ENCODE data around the gene SLC17A7. TPM values are rescaled to one million over a fixed set of nuclear protein-coding genes. Genes with fewer than 3 reads are reported as not detected.

Gene SLC17A7
- total and polyA plus RNA-seq, 9 of the 15 experiments (the other 6 are each of a cell fraction or from before 2014, with no cell fraction given) = 1.1 to 15.7 (median 2.4) TPM

DNA sequence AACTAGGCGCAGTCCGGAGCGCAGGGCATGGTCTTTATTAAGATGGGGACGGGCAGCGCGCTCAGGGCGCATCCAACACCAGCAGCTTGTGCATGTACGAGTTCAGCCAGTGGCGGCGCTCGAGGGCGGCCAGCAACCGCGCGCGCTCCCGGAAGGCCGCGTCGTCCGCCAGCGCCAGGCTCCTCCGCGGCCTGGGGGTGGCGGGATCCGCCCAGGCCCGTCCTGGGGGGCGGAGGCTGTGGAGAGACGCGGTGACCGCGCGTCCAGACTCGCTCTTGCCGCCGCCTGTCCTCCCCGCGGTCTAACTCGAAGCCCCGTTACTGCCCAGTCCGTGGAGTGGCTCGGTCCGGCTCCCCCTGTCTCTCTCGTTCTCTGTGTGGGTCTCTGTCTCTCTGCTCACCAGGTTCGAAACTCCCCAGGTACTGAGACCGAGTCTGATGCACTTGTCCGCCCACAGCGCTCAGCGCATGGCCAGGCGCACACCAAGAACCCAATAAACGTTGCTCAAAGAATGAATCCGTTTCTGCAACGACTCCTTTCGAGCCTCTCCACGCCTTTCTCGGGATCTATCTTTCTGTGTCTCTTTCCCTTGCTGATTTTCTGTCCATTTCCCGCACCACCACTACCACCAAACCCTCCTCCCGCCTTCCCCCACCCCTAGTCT, 18.8 kb downstream of the SLC17A7 start (continued):
- TF ChIP-seq SMARCA5 (IDR thresholded peaks at IDR 0.05) (peak; percentile 58; the same call in 1 of the 2 replicates), NR2C2 (CRISPR knock-in tag; IDR thresholded peaks at IDR 0.05) (peak; percentile 71; the same call in 1 of the 2 replicates), NR2C2 (tag; IDR thresholded peaks at IDR 0.05) (no peak), HOMEZ (CRISPR knock-in tag; IDR thresholded peaks at IDR 0.05) (no peak), GABPB1 (CRISPR knock-in tag; IDR thresholded peaks at IDR 0.05) (peak; percentile 63), MAZ (CRISPR knock-in tag; conservative IDR thresholded peaks at IDR 0.05 in 1 of 2, IDR thresholded peaks at IDR 0.05 in 1 of 2) (peak; percentile 40 to 64; a peak in 3 of 4 replicates), HDAC6 (IDR thresholded peaks at IDR 0.05; ENCODE audit: low read depth, low read length) (peak; percentile 67; the same call in 1 of the 2 replicates), MXD1 (CRISPR knock-in tag; IDR thresholded peaks at IDR 0.05; ENCODE audit: borderline replicate concordance, poor library complexity, severe bottlenecking) (no peak), NR0B1 (IDR thresholded peaks at IDR 0.05; ENCODE audit: partially characterized antibody) (no peak), PCBP1 (IDR thresholded peaks at IDR 0.05; ENCODE audit: low read depth, low read length, poor library complexity, severe bottlenecking) (peak; percentile 82), ZKSCAN1 (IDR thresholded peaks at IDR 0.05; ENCODE audit: low read depth, low read length) (0 out of 2 replicates have a peak, but pooled peaks have one; percentile 29)
- TF ChIP-seq, protein P1, sequence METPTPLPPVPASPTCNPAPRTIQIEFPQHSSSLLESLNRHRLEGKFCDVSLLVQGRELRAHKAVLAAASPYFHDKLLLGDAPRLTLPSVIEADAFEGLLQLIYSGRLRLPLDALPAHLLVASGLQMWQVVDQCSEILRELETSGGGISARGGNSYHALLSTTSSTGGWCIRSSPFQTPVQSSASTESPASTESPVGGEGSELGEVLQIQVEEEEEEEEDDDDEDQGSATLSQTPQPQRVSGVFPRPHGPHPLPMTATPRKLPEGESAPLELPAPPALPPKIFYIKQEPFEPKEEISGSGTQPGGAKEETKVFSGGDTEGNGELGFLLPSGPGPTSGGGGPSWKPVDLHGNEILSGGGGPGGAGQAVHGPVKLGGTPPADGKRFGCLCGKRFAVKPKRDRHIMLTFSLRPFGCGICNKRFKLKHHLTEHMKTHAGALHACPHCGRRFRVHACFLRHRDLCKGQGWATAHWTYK (CRISPR knock-in tag; IDR thresholded peaks at IDR 0.05) = peak; percentile 67; the same call in 1 of the 2 replicates
- TF ChIP-seq, protein P2, sequence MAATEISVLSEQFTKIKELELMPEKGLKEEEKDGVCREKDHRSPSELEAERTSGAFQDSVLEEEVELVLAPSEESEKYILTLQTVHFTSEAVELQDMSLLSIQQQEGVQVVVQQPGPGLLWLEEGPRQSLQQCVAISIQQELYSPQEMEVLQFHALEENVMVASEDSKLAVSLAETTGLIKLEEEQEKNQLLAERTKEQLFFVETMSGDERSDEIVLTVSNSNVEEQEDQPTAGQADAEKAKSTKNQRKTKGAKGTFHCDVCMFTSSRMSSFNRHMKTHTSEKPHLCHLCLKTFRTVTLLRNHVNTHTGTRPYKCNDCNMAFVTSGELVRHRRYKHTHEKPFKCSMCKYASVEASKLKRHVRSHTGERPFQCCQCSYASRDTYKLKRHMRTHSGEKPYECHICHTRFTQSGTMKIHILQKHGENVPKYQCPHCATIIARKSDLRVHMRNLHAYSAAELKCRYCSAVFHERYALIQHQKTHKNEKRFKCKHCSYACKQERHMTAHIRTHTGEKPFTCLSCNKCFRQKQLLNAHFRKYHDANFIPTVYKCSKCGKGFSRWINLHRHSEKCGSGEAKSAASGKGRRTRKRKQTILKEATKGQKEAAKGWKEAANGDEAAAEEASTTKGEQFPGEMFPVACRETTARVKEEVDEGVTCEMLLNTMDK (IDR thresholded peaks at IDR 0.05; ENCODE audit: borderline replicate concordance, insufficient read depth, low read depth, low read length, poor library complexity, severe bottlenecking) = peak; percentile 74
